HepG2 (cell line): ENCODE results near the gene PLCB2. TPM values are rescaled to one million over a fixed set of nuclear protein-coding genes. Genes with fewer than 3 reads are reported as not detected.

ENCODE experiments used
- ATAC-seq: fragments of 200-7000 bp; cut with Tn5 transposase; 3 replicates; pipeline ENCODE4 v1.9.1; 2020; ENCODE audit warnings: mild to moderate bottlenecking, moderate library complexity
- BruUV-seq: library from RNA; stranded (reverse); fragments of 400-500 nt; replicated peaks from 2 replicates; lab custom pipeline; 2021; lab: Mats Ljungman, UMichigan
- CTCF ChIA-PET: fragments of 300-600 bp; formaldehyde crosslinking; extraction: SDS; loops from one replicate; lab custom pipeline; 2021; ENCODE audit warnings: low total read pairs, inconsistent platforms, low intra/inter-chr PET ratio; lab: Yijun Ruan, JAX
- POLR2A ChIA-PET: fragments of 350-600 bp; sonication (Branson Sonifier 250); formaldehyde crosslinking; loops from one replicate; lab custom pipeline; 2020; ENCODE audit warnings: antibody characterized with exemption, inconsistent platforms; lab: Yijun Ruan, JAX
- DNase-seq: peaks from one replicate; pipeline ENCODE4 v3.0.0-alpha.2; 2015; ENCODE audit warnings: low spot score
- FAIRE-seq: peaks from 3 replicates; lab custom pipeline; 2011; peaks lifted over from hg19 to GRCh38; lab: Jason Lieb, UNC
- H2AFZ ChIP-seq: one replicate; pipeline ENCODE4 v1.6.1; 2011; ENCODE audit warnings: low read length, inconsistent platforms
- H3K27ac ChIP-seq: fragments of 300-600 bp; 3 replicates; pipeline ENCODE4 v1.8.0; 2011; ENCODE audit warnings: mixed run types, mild to moderate bottlenecking, mixed read lengths, low read length, inconsistent platforms; ENCODE audit not compliant: insufficient read depth; ENCODE audit errors: extremely low read length
- H3K27me3 ChIP-seq, 2 experiments: fragments of 200-600 bp in 1 of 2; 2 replicates in 1 of 2; 3 replicates in 1 of 2; pipeline versions ENCODE4 v1.6.0 to v1.8.0; 2011; ENCODE audit warnings: low read length in 2 of 2, mild to moderate bottlenecking in 2 of 2, moderate library complexity in 2 of 2, inconsistent platforms in 1 of 2; ENCODE audit not compliant: insufficient read depth in 2 of 2, control insufficient read depth in 1 of 2
- H3K36me3 ChIP-seq, 2 experiments: fragments of 200-600 bp in 1 of 2; replicated peaks in 1 of 2; 2 replicates in 1 of 2; 3 replicates in 1 of 2; pipeline versions ENCODE4 v1.5.1 to v1.8.0; 2011; ENCODE audit warnings: low read length in 2 of 2, inconsistent platforms in 1 of 2; ENCODE audit not compliant: insufficient read depth in 2 of 2, control insufficient read depth in 1 of 2
- H3K4me1 ChIP-seq: 2 replicates; pipeline ENCODE4 v1.5.1; 2012; ENCODE audit warnings: low read length, inconsistent platforms; ENCODE audit not compliant: insufficient read depth
- H3K4me2 ChIP-seq: 2 replicates; pipeline ENCODE4 v1.6.0; 2011; ENCODE audit warnings: low read depth, low read length, inconsistent platforms
- H3K4me3 ChIP-seq, 3 experiments: fragments of 200-600 bp in 1 of 3; sonication (generic), shearing (Covaris generic) in 1 of 3; replicated peaks in 1 of 3; 2 replicates each; pipeline ENCODE4 v1.5.1; 2011 to 2016; ENCODE audit warnings: low read length in 3 of 3, inconsistent platforms in 2 of 3, low read depth in 2 of 3, mild to moderate bottlenecking in 2 of 3, control low read depth in 1 of 3, mixed read lengths in 1 of 3; ENCODE audit not compliant: insufficient read depth in 1 of 3
- H3K79me2 ChIP-seq: one replicate; pipeline ENCODE4 v1.6.1; 2011; ENCODE audit warnings: low read length, inconsistent platforms; ENCODE audit not compliant: insufficient read depth
- H3K9ac ChIP-seq: 2 replicates; pipeline ENCODE4 v1.6.0; 2011; ENCODE audit warnings: mild to moderate bottlenecking, low read depth, low read length, inconsistent platforms; ENCODE audit not compliant: insufficient read depth
- H3K9me3 ChIP-seq: 2 replicates; pipeline ENCODE4 v1.5.1; 2012; ENCODE audit warnings: mild to moderate bottlenecking, low read length
- H4K20me1 ChIP-seq: 2 replicates; pipeline ENCODE4 v1.6.0; 2011; ENCODE audit warnings: inconsistent platforms, mild to moderate bottlenecking, low read length, moderate library complexity; ENCODE audit not compliant: insufficient read depth
- JDP2 ChIP-seq: sonication (generic); formaldehyde crosslinking; IDR thresholded peaks from 2 replicates; pipeline ENCODE4 v1.8.1; 2022; ENCODE audit warnings: missing genetic modification reagents, borderline replicate concordance
- JUN ChIP-seq: sonication (generic); formaldehyde crosslinking; IDR thresholded peaks from 2 replicates; pipeline ENCODE4 v1.4.0; 2020; ENCODE audit warnings: mild to moderate bottlenecking, missing genetic modification reagents
- MTA3 ChIP-seq: sonication (generic); formaldehyde crosslinking; IDR thresholded peaks from 2 replicates; pipeline ENCODE4 v1.4.0; 2020; ENCODE audit warnings: missing genetic modification reagents
- NFIB ChIP-seq: sonication (generic); formaldehyde crosslinking; IDR thresholded peaks from 2 replicates; pipeline ENCODE4 v1.9.0; 2021; ENCODE audit warnings: missing genetic modification reagents, mild to moderate bottlenecking, borderline replicate concordance
- NFYB ChIP-seq: sonication (generic); formaldehyde crosslinking; IDR thresholded peaks from 2 replicates; pipeline ENCODE4 v1.4.0; 2020; ENCODE audit warnings: missing genetic modification reagents
- NR1H2 ChIP-seq: sonication (generic); formaldehyde crosslinking; IDR thresholded peaks from 2 replicates; pipeline ENCODE4 v1.8.1; 2022; ENCODE audit warnings: low read depth, missing genetic modification reagents, borderline replicate concordance
- PHF5A ChIP-seq: IDR thresholded peaks from one replicate; pipeline ENCODE4 v1.6.1; 2018; ENCODE audit warnings: low read depth, missing genetic modification reagents; ENCODE audit not compliant: unreplicated experiment
- SKI ChIP-seq: fragments of 450-650 bp; IDR thresholded peaks from one replicate; pipeline ENCODE4 v1.6.1; 2018; ENCODE audit warnings: mild to moderate bottlenecking; ENCODE audit not compliant: partially characterized antibody
- SP2 ChIP-seq: sonication (generic); formaldehyde crosslinking; IDR thresholded peaks from 2 replicates; pipeline ENCODE4 v1.5.1; 2020; ENCODE audit warnings: mild to moderate bottlenecking, missing genetic modification reagents
- ZBTB7B ChIP-seq: sonication (generic); formaldehyde crosslinking; IDR thresholded peaks from 2 replicates; pipeline ENCODE4 v1.4.0; 2020; ENCODE audit warnings: missing genetic modification reagents
- ZNF24 ChIP-seq: fragments of 450-650 bp; IDR thresholded peaks from 2 replicates; pipeline ENCODE4 v1.6.1; 2017; ENCODE audit warnings: antibody characterized with exemption, mild to moderate bottlenecking
- ZNF264 ChIP-seq: sonication (generic); formaldehyde crosslinking; IDR thresholded peaks from 2 replicates; pipeline ENCODE4 v1.4.0; 2020; ENCODE audit warnings: missing genetic modification reagents
- ZNF430 ChIP-seq: sonication (generic); formaldehyde crosslinking; IDR thresholded peaks from 2 replicates; pipeline ENCODE4 v1.9.0; 2021; ENCODE audit warnings: mild to moderate bottlenecking, missing genetic modification reagents
- WGBS: methylation state at CpG from one replicate; pipeline ENCODE4 v1.1.6; 2017; ENCODE audit warnings: low lambda C conversion rate; 5-methylcytosine and 5-hydroxymethylcytosine counted together
- in situ Hi-C: cut with HindIII; loops from 2 replicates; pipeline ENCODE4 v1.10.0; 2017; ENCODE audit warnings: low pct_unique_long_range_greater_than_20kb; ENCODE audit not compliant: extremely low pct_ligation_motif_present
- intact Hi-C: fragments of 100-400 bp; cut with micrococcal nuclease; formaldehyde crosslinking; loops from one replicate; pipeline ENCODE4 v1.10.0; 2022; ENCODE audit not compliant: unreplicated experiment
- polyA plus RNA-seq, 8 experiments: library from polyadenylated mRNA; depleted of rRNA in 3 of 8; stranded (reverse) in 7 of 8; unstranded in 1 of 8; fragments of >200 nt; fragmentation: Illumina TruSeq in 4 of 8; extraction: Trizol in 4 of 8; gene quantifications; 2 replicates each; pipeline versions ENCODE4 v1.2.1 to v1.2.3, GENCODE V29; 2011 to 2016; ENCODE audit warnings: low read depth in 4 of 8, missing spikeins in 1 of 8, mixed read lengths in 1 of 8; ENCODE audit not compliant: insufficient read depth in 1 of 8
- total RNA-seq, 5 experiments: library from RNA; depleted of rRNA; stranded (reverse); fragments of >200 nt; fragmentation: Illumina TruSeq; extraction: Trizol; gene quantifications; 2 replicates each; pipeline ENCODE4 v1.2.3, GENCODE V29; 2016; ENCODE audit warnings: low read depth in 1 of 5
- TF ChIP-seq, protein P1 (sequence below): sonication (generic); formaldehyde crosslinking; IDR thresholded peaks from 2 replicates; pipeline ENCODE4 v1.4.0; 2020; ENCODE audit warnings: mild to moderate bottlenecking, missing genetic modification reagents

Gene PLCB2
- total and polyA plus RNA-seq, 2 of the 13 experiments (the other 11 are each of a cell fraction or from before 2014, with no cell fraction given) = 0.11 TPM; not detected in 1

DNA sequence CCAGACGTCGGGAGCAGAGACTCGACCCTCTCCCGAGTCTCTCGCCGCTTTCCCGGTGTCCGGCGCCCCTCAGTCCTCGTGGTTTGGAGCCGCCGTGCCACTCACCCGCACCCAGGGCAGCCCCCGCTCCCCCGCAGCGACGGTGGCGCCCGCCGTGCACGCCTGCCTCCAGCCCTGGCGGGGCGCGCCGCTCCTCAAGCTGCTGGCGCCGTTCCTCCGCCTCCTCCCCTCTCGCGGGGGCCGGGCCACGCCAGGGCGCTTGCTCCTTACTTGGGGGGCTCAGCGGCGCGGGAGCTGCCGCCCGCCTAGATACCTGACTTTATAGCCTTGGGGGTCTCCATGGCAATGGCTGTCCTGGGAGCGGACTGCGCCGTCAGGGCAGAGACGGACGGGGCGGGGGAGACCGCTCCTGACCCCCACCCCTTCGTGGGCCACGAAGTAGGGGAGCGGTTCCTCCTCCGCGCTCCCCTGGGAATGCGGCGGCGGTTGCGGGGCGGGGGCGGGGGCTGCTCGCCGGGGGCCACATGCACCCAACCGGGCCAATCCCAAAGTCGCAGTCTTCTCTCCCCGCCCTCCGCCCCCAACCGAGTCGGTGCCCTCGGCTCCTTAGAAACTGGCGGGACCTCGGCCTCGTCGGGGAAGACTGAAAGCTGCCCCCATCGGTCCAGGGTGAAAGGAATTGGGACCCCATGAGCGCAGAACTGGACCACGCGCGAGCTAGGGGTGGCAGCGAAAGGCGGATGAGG lies 24.7 kb downstream of the PLCB2 start, which contains the start of gene ANKRD63:
ANKRD63 (minus strand) TSS at position 196 of the 746 bp plus-strand sequence. CDS start 478 bp downstream, outside the sequence.
- Histone ChIP-seq H3K4me1 (peaks cover 7% of the 10 kb centered on the region; the same call in 1 of the 2 replicates), H3K27me3 (peaks cover 13 to 88% of the 10 kb centered on the region in 2 experiments), H3K79me2 (no peaks in the 10 kb centered on the region), H3K4me3 (peak within 1 kb of the TSS; percentile 49 to 73 (median 54); a peak in 5 of 6 replicates), H3K36me3 (no peaks in the 10 kb centered on the region), H3K4me2 (peak within 1 kb of the TSS; percentile 92), H2AFZ (no peak within 1 kb of the TSS), H3K9me3 (no peaks in the 10 kb centered on the region), H3K27ac (no peak within 1 kb of the TSS), H3K9ac (no peak within 1 kb of the TSS), H4K20me1 (no peaks in the 10 kb centered on the region)
- ATAC-seq (peak; percentile 19), FAIRE-seq (no peak), DNase-seq (no peak)
- BruUV-seq = no TSS peak
- 52% methylated on average over 11 of the region's 76 CpGs for WGBS
- intact Hi-C loops (no loop called here), in situ Hi-C loops (no loop called here)
- CTCF ChIA-PET = interaction anchor here (1.1 to 1.6 kb wide), 2 partner anchors 9 to 27 kb away, joined by 3 to 6 read pairs; no protein-coding TSS in a partner anchor
- POLR2A ChIA-PET = no interaction called here
- no peak for TF ChIP-seq ZNF264 (CRISPR knock-in tag)
- 0 out of 2 replicates have a peak, but pooled peaks have one; percentile 4 for TF ChIP-seq NR1H2

DNA sequence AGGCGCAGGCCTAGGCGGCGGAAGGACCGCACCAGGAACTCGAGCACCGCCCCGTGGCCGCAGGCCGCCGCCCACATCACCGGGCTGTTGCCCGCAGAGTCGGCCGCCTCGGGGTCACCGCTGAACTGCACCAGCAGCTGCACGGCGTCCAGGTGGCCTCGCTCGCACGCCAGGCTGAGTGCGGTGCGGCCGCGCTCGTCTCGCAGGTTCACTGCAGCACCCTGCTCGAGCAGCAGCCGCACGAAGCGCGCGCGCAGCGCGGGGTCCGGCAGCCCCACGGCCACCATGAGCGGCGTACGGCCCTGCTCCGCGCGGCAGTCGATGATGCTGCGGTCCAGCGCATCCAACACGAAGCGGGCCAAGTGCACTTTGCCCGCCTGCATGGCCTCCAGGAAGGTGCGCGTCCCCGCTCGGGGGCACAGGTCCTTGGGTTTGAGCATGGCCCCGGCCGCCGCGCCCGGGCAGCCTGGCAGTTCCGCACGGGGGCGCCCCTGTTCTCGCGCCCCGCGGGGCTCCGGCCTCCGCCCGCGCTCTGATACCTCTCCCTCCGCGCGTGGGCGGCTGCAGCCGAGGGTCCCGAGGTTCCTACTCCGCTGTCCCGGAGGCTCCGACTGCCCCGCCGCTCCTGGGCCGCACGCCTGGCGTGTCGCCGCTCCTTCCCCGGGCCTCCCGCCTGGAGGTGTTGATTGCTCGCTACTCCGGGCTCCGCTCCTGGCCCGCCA lies 25.4 kb downstream of the PLCB2 start:
- Histone ChIP-seq H3K4me2 (peak overlapping the region; percentile 92), H3K4me3 (peak overlapping the region; percentile 49 to 73 (median 54); a peak in 5 of 6 replicates), H4K20me1 (no peaks in the 10 kb centered on the region), H3K36me3 (no peaks in the 10 kb centered on the region), H3K79me2 (no peaks in the 10 kb centered on the region), H3K9ac (no peak overlapping the region), H3K4me1 (peaks cover 7% of the 10 kb centered on the region), H3K9me3 (no peaks in the 10 kb centered on the region), H3K27me3 (peaks cover 11 to 82% of the 10 kb centered on the region in 2 experiments), H3K27ac (no peak overlapping the region), H2AFZ (no peak overlapping the region)
- peak; percentile 30 for DNase-seq
- ChIA-PET CTCF (interaction anchor here (1.6 kb wide), 1 partner anchor 28 kb away, joined by 6 read pairs; no protein-coding TSS in a partner anchor), POLR2A (no interaction called here)
- WGBS = 0% methylated on average over 2 of the region's 92 CpGs
- no peak for FAIRE-seq
- in situ Hi-C loops = no loop called here
- intact Hi-C loops = no loop called here
- no TSS peak for BruUV-seq
- ATAC-seq = peak; percentile 75
- TF ChIP-seq JUN (CRISPR knock-in tag) = no peak
- TF ChIP-seq SP2 (CRISPR knock-in tag) = no peak
- TF ChIP-seq, protein P1, sequence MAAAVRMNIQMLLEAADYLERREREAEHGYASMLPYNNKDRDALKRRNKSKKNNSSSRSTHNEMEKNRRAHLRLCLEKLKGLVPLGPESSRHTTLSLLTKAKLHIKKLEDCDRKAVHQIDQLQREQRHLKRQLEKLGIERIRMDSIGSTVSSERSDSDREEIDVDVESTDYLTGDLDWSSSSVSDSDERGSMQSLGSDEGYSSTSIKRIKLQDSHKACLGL = no peak
- TF ChIP-seq JDP2 (CRISPR knock-in tag) = no peak
- TF ChIP-seq NFYB (CRISPR knock-in tag) = no peak
- TF ChIP-seq PHF5A (CRISPR knock-in tag) = no peak
- no peak for TF ChIP-seq ZNF24
- no peak for TF ChIP-seq ZNF430 (CRISPR knock-in tag)
- TF ChIP-seq SKI = no peak
- TF ChIP-seq ZBTB7B (CRISPR knock-in tag) = no peak
- no peak for TF ChIP-seq NFIB (CRISPR knock-in tag)
- no peak for TF ChIP-seq MTA3 (CRISPR knock-in tag)
